Kidney epithelial cell (primary cell): ENCODE measurements around the gene KIF20B. TPM values are rescaled to one million over a fixed set of nuclear protein-coding genes. Genes with fewer than 3 reads are reported as not detected.

ENCODE experiments used
- DNase-seq: peaks from one replicate; pipeline ENCODE4 v3.0.0-alpha.2; 2010; ENCODE audit warnings: low read depth
- H3K27me3 ChIP-seq: 2 replicates; pipeline ENCODE4 v1.6.0; 2011; ENCODE audit warnings: low read length; ENCODE audit not compliant: control insufficient read depth, insufficient read depth
- H3K36me3 ChIP-seq: 2 replicates; pipeline ENCODE4 v1.5.1; 2011; ENCODE audit warnings: low read length; ENCODE audit not compliant: control insufficient read depth, insufficient read depth
- H3K4me3 ChIP-seq: 2 replicates; pipeline ENCODE4 v1.5.1; 2011; ENCODE audit warnings: low read depth, mild to moderate bottlenecking, control low read depth, low read length
- total RNA-seq: library from RNA; depleted of rRNA; stranded (reverse); fragments of >200 nt; gene quantifications from 2 replicates; pipeline ENCODE4 v1.2.3, GENCODE V29; 2015
- TF ChIP-seq, protein P1 (sequence below): IDR thresholded peaks from 2 replicates; pipeline ENCODE4 v1.5.1; 2011; ENCODE audit warnings: mild to moderate bottlenecking, moderate library complexity, low read length, control low read depth, inconsistent platforms; ENCODE audit not compliant: insufficient read depth, poor library complexity, severe bottlenecking

Gene KIF20B
- total RNA-seq, 1 donor from 2014 or later, result 4.4 TPM

DNA sequence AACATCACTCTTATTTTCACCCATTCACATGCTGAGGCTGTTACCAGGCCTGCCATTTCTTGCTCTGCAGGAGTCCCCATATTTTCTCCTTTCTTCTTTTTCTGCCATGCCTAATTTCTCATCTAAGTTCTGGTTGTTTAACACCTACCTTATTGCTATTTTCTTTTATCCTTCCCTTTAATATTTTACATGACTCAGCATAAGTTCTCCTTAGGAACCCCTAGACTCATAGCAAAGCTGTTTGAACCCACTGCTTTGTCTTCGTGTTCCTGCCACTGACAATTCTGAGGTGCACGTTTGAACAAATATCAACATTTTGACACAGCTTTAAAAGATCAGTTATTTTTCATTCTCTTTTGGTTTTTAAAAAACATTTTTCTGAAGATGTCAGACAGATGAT is 98.2 kb downstream of the KIF20B start:
- Histone ChIP-seq H3K27me3 (no peaks in the 10 kb centered on the region), H3K36me3 (no peaks in the 10 kb centered on the region), H3K4me3 (no peak overlapping the region)
- no peak for DNase-seq
- TF ChIP-seq, protein P1, sequence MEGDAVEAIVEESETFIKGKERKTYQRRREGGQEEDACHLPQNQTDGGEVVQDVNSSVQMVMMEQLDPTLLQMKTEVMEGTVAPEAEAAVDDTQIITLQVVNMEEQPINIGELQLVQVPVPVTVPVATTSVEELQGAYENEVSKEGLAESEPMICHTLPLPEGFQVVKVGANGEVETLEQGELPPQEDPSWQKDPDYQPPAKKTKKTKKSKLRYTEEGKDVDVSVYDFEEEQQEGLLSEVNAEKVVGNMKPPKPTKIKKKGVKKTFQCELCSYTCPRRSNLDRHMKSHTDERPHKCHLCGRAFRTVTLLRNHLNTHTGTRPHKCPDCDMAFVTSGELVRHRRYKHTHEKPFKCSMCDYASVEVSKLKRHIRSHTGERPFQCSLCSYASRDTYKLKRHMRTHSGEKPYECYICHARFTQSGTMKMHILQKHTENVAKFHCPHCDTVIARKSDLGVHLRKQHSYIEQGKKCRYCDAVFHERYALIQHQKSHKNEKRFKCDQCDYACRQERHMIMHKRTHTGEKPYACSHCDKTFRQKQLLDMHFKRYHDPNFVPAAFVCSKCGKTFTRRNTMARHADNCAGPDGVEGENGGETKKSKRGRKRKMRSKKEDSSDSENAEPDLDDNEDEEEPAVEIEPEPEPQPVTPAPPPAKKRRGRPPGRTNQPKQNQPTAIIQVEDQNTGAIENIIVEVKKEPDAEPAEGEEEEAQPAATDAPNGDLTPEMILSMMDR, result no peak

DNA sequence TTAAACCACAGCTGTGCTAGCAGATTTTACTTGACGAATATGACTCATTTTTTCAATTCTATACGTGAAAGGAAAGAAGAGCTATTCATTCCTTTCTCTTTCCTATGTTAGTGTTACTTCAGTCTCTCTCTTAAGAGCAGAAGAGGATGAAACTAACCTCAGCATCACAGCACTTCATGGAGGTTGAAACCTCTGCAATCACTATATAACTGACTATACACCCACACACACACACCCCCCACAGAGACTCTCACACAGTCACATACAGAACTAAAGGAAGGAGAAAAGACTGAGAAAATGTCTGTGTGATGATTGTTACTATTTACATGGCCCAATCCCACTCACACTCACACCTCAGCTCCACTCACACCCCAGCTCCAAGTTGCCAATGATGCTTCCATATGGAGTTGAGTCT is 104.2 kb downstream of the KIF20B start:
- no peak overlapping the region for H3K4me3 ChIP-seq
- TF ChIP-seq, protein P1, result no peak
- no peaks in the 10 kb centered on the region for H3K27me3 ChIP-seq
- no peak for DNase-seq
- H3K36me3 ChIP-seq, result no peaks in the 10 kb centered on the region

DNA sequence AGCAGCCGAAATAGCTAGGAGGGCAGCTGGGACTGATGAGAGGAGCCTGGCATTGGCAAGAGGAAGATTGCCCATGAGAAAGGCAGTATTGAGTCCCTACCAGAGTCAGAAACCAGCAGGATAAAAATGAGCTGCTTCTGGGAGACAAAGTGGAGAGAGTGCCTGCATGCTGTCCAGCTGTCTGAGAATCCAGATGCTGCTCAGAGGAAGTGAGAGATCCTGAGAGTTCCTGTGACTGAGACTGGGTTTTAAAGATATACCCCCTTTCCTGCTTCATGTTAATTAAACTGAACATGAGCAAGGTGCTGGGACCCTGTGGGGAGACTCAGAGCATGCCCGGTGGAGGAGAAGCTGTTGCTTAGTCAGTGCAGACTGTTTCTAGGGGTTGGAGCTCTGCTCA is 107.5 kb downstream of the KIF20B start:
- TF ChIP-seq, protein P1, result no peak
- Histone ChIP-seq H3K4me3 (no peak overlapping the region), H3K36me3 (no peaks in the 10 kb centered on the region), H3K27me3 (no peaks in the 10 kb centered on the region)
- no peak for DNase-seq

DNA sequence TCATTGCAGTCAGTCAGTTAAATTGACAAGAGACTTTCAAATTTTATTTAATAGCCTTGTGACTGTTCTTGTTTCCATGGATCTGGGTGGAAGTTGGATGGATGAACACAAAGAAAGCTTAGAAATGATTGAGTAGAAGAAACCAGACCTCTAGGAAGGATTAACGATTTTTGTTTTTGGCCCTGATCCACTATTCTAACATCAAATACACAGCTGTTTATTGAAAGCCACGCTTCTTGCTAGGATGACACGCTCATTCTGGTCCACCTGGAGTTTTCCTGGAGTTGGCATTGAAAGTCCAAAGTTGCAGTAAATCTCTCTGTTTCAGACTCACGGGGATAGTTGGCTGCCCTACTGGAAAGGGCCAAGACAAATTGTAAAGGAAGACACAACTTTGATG is 108.4 kb downstream of the KIF20B start:
- DNase-seq, result no peak
- no peaks in the 10 kb centered on the region for H3K36me3 ChIP-seq
- TF ChIP-seq, protein P1, result no peak

DNA sequence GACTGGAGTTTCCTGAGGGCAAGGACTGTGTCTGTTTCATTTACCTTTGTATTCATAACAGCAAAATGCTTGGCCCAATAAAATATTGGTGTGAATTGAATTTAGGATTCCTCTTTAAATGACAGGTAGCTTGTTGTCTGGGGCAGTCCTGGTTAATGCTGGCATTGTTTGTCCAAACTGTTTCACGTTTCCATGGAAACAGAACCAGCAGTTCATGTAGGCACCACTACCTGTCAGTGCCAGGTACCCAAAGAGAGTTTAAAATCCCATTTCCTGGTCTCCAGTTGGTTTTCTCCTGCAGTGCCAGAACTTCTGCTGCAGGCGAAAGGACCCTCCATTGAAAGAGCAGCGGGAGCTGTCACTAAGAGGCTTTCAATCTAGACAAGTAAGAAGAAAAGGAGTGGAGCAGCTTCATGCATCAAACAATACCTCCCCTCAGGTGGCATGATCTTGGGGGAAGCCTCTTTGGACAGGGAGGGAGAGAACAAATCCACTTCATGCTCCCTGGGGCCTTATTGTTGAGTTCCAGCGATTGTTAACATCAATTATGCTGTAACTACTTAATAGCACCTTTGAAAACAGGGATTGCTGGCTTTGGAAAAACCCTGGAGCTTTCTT is 109.6 kb downstream of the KIF20B start:
- H3K27me3 ChIP-seq, result no peaks in the 10 kb centered on the region
- no peak overlapping the region for H3K4me3 ChIP-seq
- H3K36me3 ChIP-seq, result no peaks in the 10 kb centered on the region
- TF ChIP-seq, protein P1, result no peak
- DNase-seq, result no peak

More for the DNA sequence above, 108.4 kb downstream of the KIF20B start:
- Histone ChIP-seq H3K4me3 (no peak overlapping the region), H3K27me3 (no peaks in the 10 kb centered on the region)

DNA sequence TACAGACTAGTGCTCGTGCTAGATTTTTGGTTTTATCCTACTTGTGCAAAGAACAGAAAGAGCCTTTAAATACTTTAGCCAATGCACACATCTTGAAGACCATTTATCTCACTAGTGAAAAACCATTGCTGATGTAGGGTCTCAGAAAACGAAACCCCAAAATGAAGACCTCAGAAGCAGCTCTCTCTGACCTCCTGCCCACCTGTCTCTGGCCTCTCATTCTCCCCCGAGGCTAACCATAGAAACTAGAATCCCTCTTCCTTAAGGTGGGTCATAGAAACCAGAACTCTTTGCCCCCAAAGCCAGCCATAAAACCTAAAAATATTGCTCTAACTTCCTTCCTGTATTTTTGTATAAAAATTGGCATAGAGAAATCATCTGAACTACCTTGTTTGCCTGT is 112.2 kb downstream of the KIF20B start:
- no peaks in the 10 kb centered on the region for H3K36me3 ChIP-seq
- no peak for DNase-seq
- TF ChIP-seq, protein P1, result no peak
- H3K27me3 ChIP-seq, result no peaks in the 10 kb centered on the region
- no peak overlapping the region for H3K4me3 ChIP-seq
